ENCODE measurements around the gene TEC. TPM values are rescaled to one million over a fixed set of nuclear protein-coding genes. Genes with fewer than 3 reads are reported as not detected.

Gene TEC
- total RNA-seq, 1 donor from 2014 or later, result not detected

GRCh38 chr4:48147621-48148020 is 122.0 kb downstream of the TEC start:
- no peaks in the 10 kb centered on the region for H3K79me2 ChIP-seq (ENCODE audit: low read depth)

DNA sequence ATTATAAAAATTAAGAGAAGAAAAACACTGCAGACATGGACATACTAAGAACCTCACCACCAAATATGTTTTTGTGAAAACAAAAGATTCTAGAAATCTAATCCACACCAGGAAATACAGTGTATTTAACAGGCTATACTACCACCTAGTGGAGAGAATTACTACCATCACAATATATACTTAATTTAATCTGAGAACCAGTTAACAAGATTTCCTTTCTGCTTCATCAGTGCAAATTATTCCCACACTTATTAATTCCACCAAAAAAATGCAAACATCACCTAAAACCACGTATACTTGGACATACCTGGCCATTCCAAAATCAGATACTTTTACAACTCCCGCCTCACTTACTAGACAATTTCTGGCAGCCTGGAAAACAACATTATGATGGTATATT is 128.6 kb downstream of the TEC start:
- H3K79me2 ChIP-seq (ENCODE audit: low read depth), result no peaks in the 10 kb centered on the region
- no peaks in the 10 kb centered on the region for H3K36me3 Mint-ChIP-seq
- H3K27me3 Mint-ChIP-seq (ENCODE audit: insufficient read depth, low read depth), result peaks cover 2% of the 10 kb centered on the region
- no peak overlapping the region for H3K4me3 ChIP-seq
- H3K27me3 ChIP-seq, result no peaks in the 10 kb centered on the region
- no peak overlapping the region for H3K4me3 Mint-ChIP-seq
- no peak overlapping the region for H3K27ac Mint-ChIP-seq
- no peak overlapping the region for H2AFZ ChIP-seq (replicated peaks)
- peaks cover 7% of the 10 kb centered on the region for H3K4me1 ChIP-seq
- no peak overlapping the region for H3K27ac ChIP-seq
- no peaks in the 10 kb centered on the region for H4K20me1 ChIP-seq (ENCODE audit: low read depth)
- H3K9me3 Mint-ChIP-seq, result no peaks in the 10 kb centered on the region
- no peak overlapping the region for H3K9ac ChIP-seq
- H3K36me3 ChIP-seq, result no peaks in the 10 kb centered on the region
- no peak overlapping the region for H3K4me2 ChIP-seq
- H3F3A ChIP-seq (ENCODE audit: low read depth), result no peaks in the 10 kb centered on the region
- H3K4me1 Mint-ChIP-seq, result no peaks in the 10 kb centered on the region
- H3K9me3 ChIP-seq (ENCODE audit: low read depth), result no peaks in the 10 kb centered on the region
- no peak for TF ChIP-seq EZH2 (IDR thresholded peaks at IDR 0.05)
- TF ChIP-seq CTCF (IDR thresholded peaks at IDR 0.05), result peak; percentile 70
- no peak for TF ChIP-seq EZH2phosphoT487 (IDR thresholded peaks at IDR 0.05)
- DNase-seq (ENCODE audit: low spot score), result peak; percentile 54

More at GRCh38 chr4:48147621-48148020, 122.0 kb downstream of the TEC start:
- Histone ChIP-seq H3K27me3 (no peaks in the 10 kb centered on the region), H3K9me3 (ENCODE audit: low read depth) (no peaks in the 10 kb centered on the region), H2AFZ (replicated peaks) (no peak overlapping the region), H3K4me3 (no peak overlapping the region), H3K4me2 (no peak overlapping the region), H3K9ac (no peak overlapping the region), H3F3A (ENCODE audit: low read depth) (no peaks in the 10 kb centered on the region), H3K4me1 (peaks cover 9% of the 10 kb centered on the region), H4K20me1 (ENCODE audit: low read depth) (no peaks in the 10 kb centered on the region), H3K36me3 (no peaks in the 10 kb centered on the region), H3K27ac (no peak overlapping the region)
- Mint-ChIP-seq H3K36me3 (no peaks in the 10 kb centered on the region), H3K9me3 (no peaks in the 10 kb centered on the region), H3K27me3 (ENCODE audit: insufficient read depth, low read depth) (no peaks in the 10 kb centered on the region), H3K4me1 (no peaks in the 10 kb centered on the region), H3K27ac (no peak overlapping the region), H3K4me3 (no peak overlapping the region)
- no peak for DNase-seq (ENCODE audit: low spot score)
- TF ChIP-seq EZH2phosphoT487 (IDR thresholded peaks at IDR 0.05) (no peak), EZH2 (IDR thresholded peaks at IDR 0.05) (no peak), CTCF (IDR thresholded peaks at IDR 0.05) (no peak)

GRCh38 chr4:48139691-48140090 is 129.9 kb downstream of the TEC start:
- Mint-ChIP-seq H3K27me3 (ENCODE audit: insufficient read depth, low read depth) (peaks cover 2% of the 10 kb centered on the region), H3K27ac (no peak overlapping the region), H3K36me3 (no peaks in the 10 kb centered on the region), H3K4me3 (no peak overlapping the region), H3K9me3 (no peaks in the 10 kb centered on the region), H3K4me1 (no peaks in the 10 kb centered on the region)
- DNase-seq (ENCODE audit: low spot score), result no peak
- Histone ChIP-seq H2AFZ (replicated peaks) (no peak overlapping the region), H3K4me3 (no peak overlapping the region), H3K4me2 (no peak overlapping the region), H3K27me3 (no peaks in the 10 kb centered on the region), H3K4me1 (no peaks in the 10 kb centered on the region), H3F3A (ENCODE audit: low read depth) (no peaks in the 10 kb centered on the region), H3K36me3 (no peaks in the 10 kb centered on the region), H4K20me1 (ENCODE audit: low read depth) (no peaks in the 10 kb centered on the region), H3K79me2 (ENCODE audit: low read depth) (no peaks in the 10 kb centered on the region), H3K9ac (no peak overlapping the region), H3K9me3 (ENCODE audit: low read depth) (no peaks in the 10 kb centered on the region), H3K27ac (no peak overlapping the region)
- TF ChIP-seq EZH2phosphoT487 (IDR thresholded peaks at IDR 0.05) (no peak), CTCF (IDR thresholded peaks at IDR 0.05) (no peak), EZH2 (IDR thresholded peaks at IDR 0.05) (no peak)

Measured in neural progenitor cell (in vitro differentiated cells).